GM06990 (cell line): ENCODE data around the gene TESPA1.
"Not testable (repeated sequence)": the region's sequence is repeated elsewhere in the genome, so short reads cannot be mapped to it uniquely, and the experiment has no call there.

Experiments used
- DNase-seq: peaks from one replicate; pipeline ENCODE4 v3.0.0-alpha.2; 2011; ENCODE audit not compliant: insufficient read length; ENCODE audit errors: extremely low read depth
- H3K27me3 ChIP-seq: replicated peaks from 2 replicates; pipeline ENCODE4 v1.6.0; 2011; ENCODE audit warnings: low read length; ENCODE audit not compliant: control insufficient read depth, insufficient read depth
- H3K36me3 ChIP-seq: 2 replicates; pipeline ENCODE4 v1.5.1; 2011; ENCODE audit warnings: low read length; ENCODE audit not compliant: control insufficient read depth, insufficient read depth
- H3K4me3 ChIP-seq: replicated peaks from 2 replicates; pipeline ENCODE4 v1.5.1; 2011; ENCODE audit warnings: low read depth, mild to moderate bottlenecking, control low read depth, low read length
- CTCF ChIP-seq: IDR thresholded peaks from 2 replicates; pipeline ENCODE4 v1.5.1; 2011; ENCODE audit warnings: low read length, control low read depth, mild to moderate bottlenecking, inconsistent platforms; ENCODE audit not compliant: insufficient read depth, poor library complexity, severe bottlenecking

TESPA1 gene

GRCh38 chr12:54989829-54990228 lies 5.3 kb upstream of the TESPA1 start:
- Histone ChIP-seq H3K36me3 (no peaks in the 10 kb centered on the region), H3K4me3 (no peak overlapping the region), H3K27me3 (no peaks in the 10 kb centered on the region)
- no peak for TF ChIP-seq CTCF
- no peak for DNase-seq

- no peak for TF ChIP-seq CTCF
- peak; percentile 32 for DNase-seq
- Histone ChIP-seq H3K4me3 (no peak overlapping the region), H3K36me3 (no peaks in the 10 kb centered on the region), H3K27me3 (no peaks in the 10 kb centered on the region)
Measured at GRCh38 chr12:54988402-54989054, 4.0 kb upstream of the TESPA1 start.

- Histone ChIP-seq H3K36me3 (no peaks in the 10 kb centered on the region), H3K27me3 (no peaks in the 10 kb centered on the region), H3K4me3 (no peak overlapping the region)
- no peak for DNase-seq
- no peak for TF ChIP-seq CTCF
Measured at GRCh38 chr12:54987611-54988231, 3.2 kb upstream of the TESPA1 start.

- not testable (repeated sequence) for H3K36me3 ChIP-seq, H3K4me3 ChIP-seq, H3K27me3 ChIP-seq, DNase-seq
Measured at GRCh38 chr12:54986773-54987172, 2.2 kb upstream of the TESPA1 start.

GRCh38 chr12:54983536-54984101 lies 943 bp downstream of the TESPA1 start:
- no peak for TF ChIP-seq CTCF
- no peak for DNase-seq
- peak overlapping the region; percentile 64 for H3K4me3 ChIP-seq
- H3K27me3 ChIP-seq, result no peaks in the 10 kb centered on the region
- no peaks in the 10 kb centered on the region; the same call in 1 of the 2 replicates for H3K36me3 ChIP-seq

GRCh38 chr12:54981796-54982195 lies 2.8 kb downstream of the TESPA1 start:
- no peak overlapping the region for H3K4me3 ChIP-seq
- no peak for TF ChIP-seq CTCF
- H3K36me3 ChIP-seq, result no peaks in the 10 kb centered on the region; the same call in 1 of the 2 replicates
- no peaks in the 10 kb centered on the region for H3K27me3 ChIP-seq
- no peak for DNase-seq
